ENCODE measurements around the gene NT5C1A.

DNA sequence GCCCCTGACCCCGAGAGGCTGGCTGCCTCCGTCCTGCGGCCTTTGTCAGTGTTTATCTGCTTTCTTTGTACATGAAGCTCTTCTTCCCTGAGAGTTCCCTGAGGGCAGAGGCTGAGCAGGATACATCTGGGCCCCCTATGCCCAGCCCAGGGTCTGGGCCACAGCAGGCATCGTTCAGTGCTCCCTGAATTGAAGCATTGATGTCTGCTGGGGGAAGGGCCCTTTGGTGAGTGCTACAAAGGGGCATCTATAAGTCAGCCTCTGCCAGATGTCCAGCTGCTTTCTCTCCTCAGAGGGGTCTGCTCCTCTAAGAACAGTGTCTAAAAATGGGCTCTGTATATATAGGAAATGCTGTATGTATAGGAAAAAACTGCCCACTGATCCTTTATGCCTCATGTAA lies 34.5 kb downstream of the NT5C1A start:
- TF ChIP-seq POLR2A (IDR thresholded peaks at IDR 0.05) (no peak), POLR2AphosphoS5 (IDR thresholded peaks at IDR 0.05) (no peak), EP300 (IDR thresholded peaks at IDR 0.05) (no peak)
- TF ChIP-seq, protein P1, sequence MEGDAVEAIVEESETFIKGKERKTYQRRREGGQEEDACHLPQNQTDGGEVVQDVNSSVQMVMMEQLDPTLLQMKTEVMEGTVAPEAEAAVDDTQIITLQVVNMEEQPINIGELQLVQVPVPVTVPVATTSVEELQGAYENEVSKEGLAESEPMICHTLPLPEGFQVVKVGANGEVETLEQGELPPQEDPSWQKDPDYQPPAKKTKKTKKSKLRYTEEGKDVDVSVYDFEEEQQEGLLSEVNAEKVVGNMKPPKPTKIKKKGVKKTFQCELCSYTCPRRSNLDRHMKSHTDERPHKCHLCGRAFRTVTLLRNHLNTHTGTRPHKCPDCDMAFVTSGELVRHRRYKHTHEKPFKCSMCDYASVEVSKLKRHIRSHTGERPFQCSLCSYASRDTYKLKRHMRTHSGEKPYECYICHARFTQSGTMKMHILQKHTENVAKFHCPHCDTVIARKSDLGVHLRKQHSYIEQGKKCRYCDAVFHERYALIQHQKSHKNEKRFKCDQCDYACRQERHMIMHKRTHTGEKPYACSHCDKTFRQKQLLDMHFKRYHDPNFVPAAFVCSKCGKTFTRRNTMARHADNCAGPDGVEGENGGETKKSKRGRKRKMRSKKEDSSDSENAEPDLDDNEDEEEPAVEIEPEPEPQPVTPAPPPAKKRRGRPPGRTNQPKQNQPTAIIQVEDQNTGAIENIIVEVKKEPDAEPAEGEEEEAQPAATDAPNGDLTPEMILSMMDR (IDR thresholded peaks at IDR 0.05) = no peak

Measured in gastroesophageal sphincter (tissue), 3 donors.